GM11168 (cell line): ENCODE results near the gene ERP29.
"Not testable (repeated sequence)": the region's sequence is repeated elsewhere in the genome, so short reads cannot be mapped to it uniquely, and the experiment has no call there.

Source experiments
- in situ Hi-C: fragments of 300-500 bp; cut with MboI; formaldehyde crosslinking; loops from one replicate; pipeline ENCODE4 v1.12.0; 2022; ENCODE audit warnings: low sequenced_read_pairs; ENCODE audit not compliant: unreplicated experiment

ERP29 gene

DNA sequence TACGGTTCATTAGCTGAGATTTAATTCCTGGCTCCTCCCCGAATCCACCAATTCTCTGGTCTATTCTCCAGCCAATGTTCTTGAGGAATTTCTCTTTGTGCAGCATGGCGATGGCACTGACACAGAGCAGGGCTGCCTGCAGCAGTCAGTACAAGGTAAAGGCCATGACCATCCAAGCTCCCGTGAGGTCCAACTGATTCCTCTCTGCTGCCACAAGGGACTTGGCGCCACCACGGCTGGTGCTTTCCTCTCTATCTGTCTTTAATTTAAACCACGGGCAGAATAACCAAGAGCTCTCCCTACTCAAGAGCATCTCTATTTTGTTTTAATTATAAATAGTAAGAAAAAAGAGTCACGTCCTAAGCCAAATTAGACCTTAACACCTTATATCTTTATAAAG lies 12.4 kb upstream of the ERP29 start:
- in situ Hi-C loops, result no loop called here

GRCh38 chr12:112001576-112001975 lies 11.7 kb upstream of the ERP29 start:
- in situ Hi-C loops, result no loop called here

- in situ Hi-C loops, result no loop called here
These were observed 9.2 kb upstream of the ERP29 start for GRCh38 chr12:112004041-112004440.

DNA sequence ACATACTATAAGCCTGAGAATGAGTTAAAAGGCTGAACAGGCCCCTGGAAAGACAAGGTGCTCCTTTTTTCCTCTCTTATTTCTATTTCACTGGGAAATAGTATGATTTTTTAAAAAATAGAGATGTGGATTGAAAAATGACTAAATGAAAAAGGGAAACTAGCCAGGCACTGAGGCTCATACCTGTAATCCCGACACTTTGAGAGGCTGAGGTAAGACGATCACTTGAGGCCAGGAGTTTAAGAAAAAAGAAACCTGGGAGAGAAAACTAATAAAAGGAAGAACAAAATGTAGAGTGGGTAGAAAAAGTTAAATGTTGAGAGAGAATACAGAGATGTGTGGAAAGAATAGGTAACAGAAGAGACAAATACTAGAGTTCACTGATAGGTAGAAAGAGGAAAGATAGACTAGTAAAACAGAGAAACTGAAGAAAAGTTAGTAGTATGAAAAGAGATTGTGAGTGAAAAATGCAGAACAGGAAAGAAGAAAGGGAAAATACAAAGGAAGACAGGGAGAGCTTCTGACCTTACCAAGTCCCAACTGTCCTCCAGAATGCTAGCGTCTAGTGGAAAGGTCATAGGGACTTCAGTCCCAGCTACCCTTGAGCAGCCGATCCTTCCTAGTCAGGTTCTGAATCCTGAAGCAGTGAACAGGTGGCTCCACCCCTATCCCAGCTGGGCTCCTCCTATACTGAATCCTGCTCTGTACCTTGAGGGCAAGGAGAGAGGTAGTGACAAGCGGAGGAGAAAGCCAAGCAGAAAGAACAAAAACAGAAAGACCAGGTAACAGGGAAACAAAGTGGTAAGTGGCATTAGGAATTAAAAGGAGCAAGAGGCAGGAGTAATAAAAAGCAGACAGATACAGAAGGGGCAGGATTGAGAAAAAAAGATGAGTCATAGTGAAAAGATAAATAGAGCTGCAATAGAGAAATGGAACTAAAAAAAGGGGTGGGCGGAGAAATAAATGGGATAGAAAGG lies 7.5 kb upstream of the ERP29 start:
- in situ Hi-C loops, result no loop called here

GRCh38 chr12:112007945-112008344 lies 5.3 kb upstream of the ERP29 start:
- in situ Hi-C loops, result no loop called here

DNA sequence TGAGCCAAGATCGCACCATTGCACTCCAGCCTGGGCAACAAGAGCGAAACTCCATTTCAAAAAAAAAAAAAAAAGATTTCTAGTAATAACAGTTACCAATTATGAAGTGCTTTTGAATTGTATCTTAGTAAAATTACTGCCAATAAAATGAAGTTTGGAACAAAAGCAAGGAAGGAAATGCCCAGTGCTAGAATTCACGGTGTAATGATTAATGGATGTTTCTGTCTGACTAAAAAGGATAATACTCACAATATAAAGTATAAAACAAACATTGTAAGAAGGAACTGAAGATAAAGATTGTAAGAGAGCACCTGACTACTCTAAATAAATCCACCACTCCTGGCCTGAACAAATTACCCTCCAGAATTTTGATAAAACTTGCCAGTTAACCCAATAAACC lies 4.3 kb upstream of the ERP29 start:
- in situ Hi-C loops, result no loop called here

GRCh38 chr12:112009596-112009995 lies 3.6 kb upstream of the ERP29 start:
- in situ Hi-C loops, result not testable (repeated sequence)

GRCh38 chr12:112010415-112011344 lies 2.5 kb upstream of the ERP29 start:
- in situ Hi-C loops, result loop anchor here (10.0 kb wide), 1 partner anchor 66 kb away; no protein-coding TSS in a partner anchor

DNA sequence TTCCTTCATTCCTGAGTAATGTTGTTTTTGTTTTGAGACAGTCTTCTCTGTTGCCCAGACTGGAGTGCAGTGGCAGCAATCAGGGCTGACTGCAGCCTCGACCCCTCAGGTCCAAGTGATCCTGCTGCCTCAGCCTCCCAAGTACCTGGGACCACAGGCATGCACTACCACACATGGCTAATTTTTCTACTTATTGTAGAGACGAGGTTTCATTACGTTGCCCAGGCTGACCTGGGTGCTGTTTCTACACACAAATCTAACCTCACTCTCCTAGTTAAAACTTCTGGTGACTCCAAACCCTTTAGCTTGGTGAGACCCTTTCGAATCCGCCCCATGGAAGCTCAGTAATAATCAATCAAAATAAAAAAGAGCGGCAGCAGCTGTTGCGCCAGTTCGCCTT lies 1.5 kb upstream of the ERP29 start:
- in situ Hi-C loops, result loop anchor here (10.0 kb wide), 1 partner anchor 67 kb away; no protein-coding TSS in a partner anchor

DNA sequence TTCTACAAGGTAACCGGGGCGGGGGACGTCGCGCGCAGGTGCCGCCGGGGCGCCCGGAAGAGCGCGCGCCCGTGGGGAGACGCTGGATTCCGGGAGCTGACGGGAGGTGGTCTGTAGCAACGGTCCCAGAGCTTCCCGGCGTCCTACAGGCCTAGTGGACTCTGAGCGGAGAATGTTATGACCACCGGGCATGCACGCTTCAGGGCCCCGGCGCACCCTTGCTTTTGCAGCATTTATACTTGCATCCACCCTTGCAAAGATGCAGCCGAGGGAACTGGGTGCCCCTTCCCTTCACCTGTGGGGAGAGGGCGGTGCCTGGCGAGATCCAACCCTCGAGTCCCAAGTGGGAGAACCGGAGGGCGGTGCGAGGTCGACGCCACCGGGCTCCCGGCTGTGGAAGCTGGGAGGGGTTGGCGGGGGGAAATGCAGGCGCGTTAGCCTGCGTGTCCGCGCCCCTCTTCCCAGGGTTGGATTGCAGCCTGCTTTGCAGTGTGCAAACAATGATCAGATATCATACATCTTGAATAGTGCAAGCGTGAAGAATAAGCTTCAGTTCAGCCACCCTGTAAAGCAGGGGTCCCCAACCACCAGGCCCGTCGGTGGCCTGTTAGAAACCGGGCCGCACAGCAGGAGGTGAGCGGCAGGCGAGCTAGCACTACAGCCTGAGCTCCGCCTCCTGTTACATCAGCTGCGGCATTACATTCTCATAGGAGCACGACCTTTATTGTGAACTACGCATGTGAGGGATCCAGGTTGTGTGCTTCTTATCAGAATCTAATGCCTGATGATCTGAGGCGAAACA lies 576 bp downstream of the ERP29 start:
- in situ Hi-C loops, result loop anchor here (10.0 kb wide), 1 partner anchor 69 kb away; no protein-coding TSS in a partner anchor

DNA sequence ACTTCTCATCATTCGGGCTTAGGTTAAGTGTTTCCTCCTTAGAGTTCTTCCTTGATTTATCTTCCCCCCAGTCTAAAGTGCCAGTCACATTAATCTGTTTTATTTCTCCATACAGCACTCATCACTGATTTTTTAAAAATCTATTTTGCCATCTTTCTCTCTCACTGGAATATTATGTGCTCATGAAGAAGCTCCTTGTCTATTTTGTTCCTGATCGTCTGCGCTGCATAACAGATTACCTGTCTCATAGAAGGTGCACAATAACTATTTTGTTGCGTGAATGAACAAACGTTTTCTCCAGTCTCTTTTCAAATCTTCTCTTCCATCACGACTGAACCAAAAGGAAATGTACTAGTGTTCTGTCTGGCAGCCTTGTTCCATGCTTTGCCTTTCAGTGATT lies 2.7 kb downstream of the ERP29 start:
- in situ Hi-C loops, result loop anchor here (10.0 kb wide), 1 partner anchor 71 kb away; no protein-coding TSS in a partner anchor

DNA sequence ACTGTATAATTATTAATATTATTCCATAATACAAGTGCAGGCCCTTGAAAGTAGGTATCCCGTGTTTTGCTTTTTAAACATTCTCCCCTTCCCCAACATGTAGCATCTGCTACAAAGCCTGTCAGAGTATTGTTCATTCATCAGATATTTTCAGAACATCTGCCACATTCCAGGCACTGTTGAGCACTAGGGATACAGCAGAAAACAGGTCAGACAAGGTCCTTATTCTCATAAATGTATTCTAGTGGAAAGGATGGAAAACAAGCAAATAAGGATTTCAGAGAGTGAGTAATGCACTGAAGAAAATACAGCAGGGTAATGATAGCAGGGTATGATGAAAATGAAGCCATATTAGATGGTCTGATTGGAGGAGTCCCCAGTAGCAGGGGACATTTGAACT lies 3.8 kb downstream of the ERP29 start:
- in situ Hi-C loops, result loop anchor here (10.0 kb wide), 1 partner anchor 72 kb away; no protein-coding TSS in a partner anchor

- in situ Hi-C loops, result loop anchor here (10.0 kb wide), 1 partner anchor 74 kb away; no protein-coding TSS in a partner anchor
These were observed 5.5 kb downstream of the ERP29 start for GRCh38 chr12:112018571-112019237.

GRCh38 chr12:112020947-112021457 lies 7.8 kb downstream of the ERP29 start:
- in situ Hi-C loops, result no loop called here

GRCh38 chr12:112022241-112023016 lies 9.2 kb downstream of the ERP29 start:
- in situ Hi-C loops, result no loop called here

GRCh38 chr12:112023759-112024396 lies 10.7 kb downstream of the ERP29 start:
- in situ Hi-C loops, result no loop called here

- in situ Hi-C loops, result no loop called here
These were observed 12.7 kb downstream of the ERP29 start for GRCh38 chr12:112025808-112026375.
